Measurements from ENCODE around the gene GSX2. TPM values are rescaled to one million over a fixed set of nuclear protein-coding genes. Genes with fewer than 3 reads are reported as not detected.
"Not testable (repeated sequence)": the region's sequence is repeated elsewhere in the genome, so short reads cannot be mapped to it uniquely, and the experiment has no call there.

GSX2 gene
- total and polyA plus RNA-seq, 2 experiments from 2014 or later: not detected

DNA sequence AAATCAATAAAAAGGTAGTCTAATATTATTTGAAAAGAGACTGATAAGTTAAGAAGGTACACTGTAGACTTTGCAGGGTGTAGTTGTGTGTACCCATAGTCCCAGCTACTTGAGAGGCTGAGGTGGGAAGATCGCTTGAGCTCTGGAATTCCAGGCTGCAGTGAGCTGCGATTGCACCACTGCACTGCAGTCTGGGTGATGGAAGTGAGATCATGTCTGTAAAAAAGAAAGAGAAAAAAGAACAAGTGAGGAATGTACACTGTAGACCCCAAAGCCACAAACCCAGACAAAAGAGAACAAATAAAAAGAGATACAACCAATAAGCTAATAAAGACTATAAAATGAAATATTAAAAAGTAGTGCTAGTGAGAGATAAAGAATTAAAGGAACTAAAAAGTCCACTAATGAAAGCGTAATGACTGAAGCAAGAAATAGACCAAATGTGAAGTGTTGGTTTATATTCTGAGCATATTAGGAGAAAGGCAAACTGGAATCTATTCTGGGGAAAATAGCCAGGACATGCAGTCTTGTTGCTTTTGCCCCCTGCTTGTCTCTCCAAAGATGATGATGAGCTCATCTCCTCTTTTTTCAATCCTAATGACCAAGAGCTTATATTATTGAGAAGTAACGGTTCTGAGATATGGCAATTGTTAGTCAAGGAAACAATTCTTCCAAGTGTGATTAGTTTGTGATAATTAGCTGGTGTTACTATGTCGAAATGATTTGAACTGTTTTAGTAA lies 19.1 kb downstream of the GSX2 start:
- Histone ChIP-seq H3K9me2 (ENCODE audit: insufficient read depth) (no peaks in the 10 kb centered on the region), H3K9ac (no peak overlapping the region), H3K9me3 (ENCODE audit: low read depth) (no peaks in the 10 kb centered on the region), H3K4me2 (ENCODE audit: unreplicated experiment) (no peak overlapping the region), H2AFZ (no peak overlapping the region), H3K27me3 (replicated peaks; ENCODE audit: insufficient read depth) (no peaks in the 10 kb centered on the region), H4K20me1 (ENCODE audit: insufficient read depth) (no peaks in the 10 kb centered on the region), H3K4me3 (no peak overlapping the region), H3K36me3 (ENCODE audit: low read depth) (no peaks in the 10 kb centered on the region), H3K4me1 (ENCODE audit: insufficient read depth) (no peaks in the 10 kb centered on the region), H3K79me2 (ENCODE audit: insufficient read depth) (no peaks in the 10 kb centered on the region), H3K27ac (no peak overlapping the region), H3F3A (ENCODE audit: insufficient read depth) (no peaks in the 10 kb centered on the region)
- in situ Hi-C loops (cut with MboI): no loop called here
- TF ChIP-seq EZH2 (IDR thresholded peaks at IDR 0.05; ENCODE audit: insufficient read depth, poor library complexity, severe bottlenecking) (no peak), EZH2phosphoT487 (IDR thresholded peaks at IDR 0.05; ENCODE audit: insufficient read depth, low read depth) (no peak)
- no peak for DNase-seq
- 75 to 78% methylated on average over 5 of the region's 5 CpGs for WGBS, 2 experiments (ENCODE audit: low coverage in 1 of 2, low lambda C conversion rate in 2 of 2, missing lambda C conversion rate in 2 of 2)

DNA sequence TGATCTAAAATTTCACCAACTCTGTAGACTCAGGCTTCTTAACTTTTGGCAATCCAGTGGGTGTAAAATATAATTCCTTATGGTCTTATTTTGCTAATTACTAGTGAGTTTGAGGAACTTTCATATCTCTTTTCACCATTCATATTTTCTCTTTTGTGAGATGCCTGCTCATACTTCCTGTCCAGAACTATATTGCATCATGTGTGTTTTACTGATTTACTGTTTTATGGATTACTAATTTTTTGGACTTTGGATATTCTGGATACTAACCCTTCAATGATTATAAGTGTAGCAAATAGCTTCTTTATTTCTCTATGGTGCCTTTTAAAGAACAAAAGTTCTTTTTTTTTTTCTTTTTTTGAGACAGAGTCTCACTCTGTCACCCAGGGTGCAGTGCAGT lies 20.6 kb downstream of the GSX2 start:
- in situ Hi-C loops (cut with MboI): no loop called here
- TF ChIP-seq EZH2phosphoT487 (IDR thresholded peaks at IDR 0.05; ENCODE audit: insufficient read depth, low read depth) (no peak), EZH2 (IDR thresholded peaks at IDR 0.05; ENCODE audit: insufficient read depth, poor library complexity, severe bottlenecking) (no peak)
- Histone ChIP-seq H3K36me3 (ENCODE audit: low read depth) (no peaks in the 10 kb centered on the region), H3F3A (ENCODE audit: insufficient read depth) (no peaks in the 10 kb centered on the region), H3K27ac (no peak overlapping the region), H3K27me3 (replicated peaks; ENCODE audit: insufficient read depth) (no peaks in the 10 kb centered on the region), H3K4me3 (no peak overlapping the region), H3K9me2 (ENCODE audit: insufficient read depth) (no peaks in the 10 kb centered on the region), H4K20me1 (ENCODE audit: insufficient read depth) (no peaks in the 10 kb centered on the region), H3K4me1 (ENCODE audit: insufficient read depth) (no peaks in the 10 kb centered on the region), H3K79me2 (ENCODE audit: insufficient read depth) (no peaks in the 10 kb centered on the region), H3K9me3 (ENCODE audit: low read depth) (no peaks in the 10 kb centered on the region), H2AFZ (no peak overlapping the region), H3K4me2 (ENCODE audit: unreplicated experiment) (no peak overlapping the region), H3K9ac (no peak overlapping the region)
- no peak for DNase-seq

DNA sequence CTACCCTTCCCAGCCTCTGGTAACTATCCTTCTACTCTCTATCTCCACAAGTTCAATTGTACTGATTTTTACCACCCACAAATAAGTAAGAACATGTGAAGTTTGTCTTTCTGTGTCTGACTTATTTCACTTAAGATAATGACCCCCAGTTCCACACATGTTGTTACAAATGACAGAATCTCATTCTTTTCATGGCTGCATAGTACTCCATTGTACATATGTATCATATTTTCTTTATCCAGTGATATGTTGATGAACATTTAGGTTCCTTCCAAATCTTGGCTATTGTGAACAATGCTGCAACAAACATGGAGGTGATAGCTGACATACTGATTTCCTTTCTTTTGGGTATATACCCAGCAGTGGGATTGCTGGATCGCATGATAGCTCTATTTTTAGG lies 27.7 kb downstream of the GSX2 start:
- H4K20me1 ChIP-seq (ENCODE audit: insufficient read depth): no peaks in the 10 kb centered on the region
- H3F3A ChIP-seq (ENCODE audit: insufficient read depth): no peaks in the 10 kb centered on the region
- no peak for TF ChIP-seq EZH2phosphoT487 (IDR thresholded peaks at IDR 0.05; ENCODE audit: insufficient read depth, low read depth)
- no peak for TF ChIP-seq EZH2 (IDR thresholded peaks at IDR 0.05; ENCODE audit: insufficient read depth, poor library complexity, severe bottlenecking)
- H3K9me3 ChIP-seq (ENCODE audit: low read depth): no peaks in the 10 kb centered on the region
- WGBS, 2 experiments (ENCODE audit: low coverage in 1 of 2, low lambda C conversion rate in 2 of 2, missing lambda C conversion rate in 2 of 2): 93 to 100% methylated on average over 1 of the region's 1 CpG
- no peaks in the 10 kb centered on the region for H3K79me2 ChIP-seq (ENCODE audit: insufficient read depth)
- no peak overlapping the region for H2AFZ ChIP-seq
- H3K36me3 ChIP-seq (ENCODE audit: low read depth): no peaks in the 10 kb centered on the region
- DNase-seq: no peak
- no peaks in the 10 kb centered on the region for H3K9me2 ChIP-seq (ENCODE audit: insufficient read depth)
- H3K27ac ChIP-seq: no peak overlapping the region
- no peaks in the 10 kb centered on the region for H3K4me1 ChIP-seq (ENCODE audit: insufficient read depth)
- H3K4me3 ChIP-seq: no peak overlapping the region
- in situ Hi-C loops (cut with MboI): no loop called here
- H3K9ac ChIP-seq: no peak overlapping the region
- no peaks in the 10 kb centered on the region for H3K27me3 ChIP-seq (replicated peaks; ENCODE audit: insufficient read depth)
- H3K4me2 ChIP-seq (ENCODE audit: unreplicated experiment): no peak overlapping the region

DNA sequence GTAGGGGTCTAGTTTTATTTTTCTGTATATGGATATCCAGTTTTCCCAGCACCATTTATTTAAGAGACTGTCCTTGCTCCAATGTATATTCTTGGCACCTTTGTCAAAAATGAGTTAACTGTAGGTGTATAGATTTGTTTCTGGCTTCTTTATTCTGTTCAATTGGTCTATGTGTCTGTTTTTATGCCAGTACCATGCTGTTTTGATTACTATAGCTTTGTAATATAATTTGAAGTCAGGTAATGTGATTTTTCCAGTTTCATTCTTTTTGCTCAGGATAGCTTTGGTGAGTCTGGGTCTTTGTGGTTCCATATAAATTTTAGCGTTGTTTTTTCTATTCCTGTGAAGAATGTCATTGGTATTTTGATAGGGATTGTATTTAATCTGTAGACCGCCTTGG lies 28.7 kb downstream of the GSX2 start:
- H3K9me2 ChIP-seq (ENCODE audit: insufficient read depth); H3K4me2 ChIP-seq (ENCODE audit: unreplicated experiment); H3K9ac ChIP-seq; H4K20me1 ChIP-seq (ENCODE audit: insufficient read depth); H2AFZ ChIP-seq; H3K4me3 ChIP-seq; H3K27ac ChIP-seq; H3F3A ChIP-seq (ENCODE audit: insufficient read depth); DNase-seq; in situ Hi-C loops (cut with MboI); H3K36me3 ChIP-seq (ENCODE audit: low read depth); H3K4me1 ChIP-seq (ENCODE audit: insufficient read depth); H3K27me3 ChIP-seq (replicated peaks; ENCODE audit: insufficient read depth); H3K79me2 ChIP-seq (ENCODE audit: insufficient read depth); H3K9me3 ChIP-seq (ENCODE audit: low read depth): not testable (repeated sequence)
- 88 to 91% methylated on average over 2 of the region's 2 CpGs for WGBS, 2 experiments (ENCODE audit: low coverage in 1 of 2, low lambda C conversion rate in 2 of 2, missing lambda C conversion rate in 2 of 2)

DNA sequence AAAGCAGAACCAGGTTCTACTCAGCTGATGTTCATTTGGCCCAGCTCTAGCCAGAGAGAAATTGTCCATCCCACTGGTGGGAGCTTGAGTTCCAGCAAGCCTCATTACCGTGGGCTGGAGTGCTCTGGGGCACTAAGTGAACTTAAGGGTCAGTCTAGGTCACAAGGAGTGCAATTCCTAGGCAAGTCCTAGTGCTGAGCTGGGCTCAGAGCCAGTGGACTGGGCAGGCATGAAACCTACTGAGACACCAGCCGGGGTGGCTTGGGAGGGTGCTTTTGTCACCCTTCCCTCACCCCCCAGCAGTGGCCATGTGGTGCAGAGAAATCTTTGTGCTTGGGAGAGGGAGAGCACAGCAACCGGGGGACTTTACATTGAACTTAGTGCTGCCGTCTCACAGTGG lies 39.4 kb downstream of the GSX2 start:
- no peaks in the 10 kb centered on the region for H3F3A ChIP-seq (ENCODE audit: insufficient read depth)
- no peaks in the 10 kb centered on the region for H4K20me1 ChIP-seq (ENCODE audit: insufficient read depth)
- H3K4me1 ChIP-seq (ENCODE audit: insufficient read depth): no peaks in the 10 kb centered on the region
- 51 to 57% methylated on average over 4 of the region's 4 CpGs for WGBS, 2 experiments (ENCODE audit: low coverage in 1 of 2, low lambda C conversion rate in 2 of 2, missing lambda C conversion rate in 2 of 2)
- H3K4me2 ChIP-seq (ENCODE audit: unreplicated experiment): no peak overlapping the region
- TF ChIP-seq EZH2 (IDR thresholded peaks at IDR 0.05; ENCODE audit: insufficient read depth, poor library complexity, severe bottlenecking) (no peak), EZH2phosphoT487 (IDR thresholded peaks at IDR 0.05; ENCODE audit: insufficient read depth, low read depth) (no peak)
- no peak for DNase-seq
- in situ Hi-C loops (cut with MboI): no loop called here
- no peak overlapping the region for H3K27ac ChIP-seq
- no peak overlapping the region for H3K4me3 ChIP-seq
- H3K9me3 ChIP-seq (ENCODE audit: low read depth): no peaks in the 10 kb centered on the region
- H3K36me3 ChIP-seq (ENCODE audit: low read depth): no peaks in the 10 kb centered on the region
- H3K9me2 ChIP-seq (ENCODE audit: insufficient read depth): no peaks in the 10 kb centered on the region
- H3K27me3 ChIP-seq (replicated peaks; ENCODE audit: insufficient read depth): no peaks in the 10 kb centered on the region
- no peak overlapping the region for H3K9ac ChIP-seq
- no peaks in the 10 kb centered on the region for H3K79me2 ChIP-seq (ENCODE audit: insufficient read depth)
- no peak overlapping the region for H2AFZ ChIP-seq

Measured in GM23248 (cell line).